Measurements from ENCODE around the gene PTGES3.
"Not testable (repeated sequence)": the region's sequence is repeated elsewhere in the genome, so short reads cannot be mapped to it uniquely, and the experiment has no call there.

PTGES3 gene

GRCh38 chr12:56657416-56658379 is 30.4 kb downstream of the PTGES3 start:
- no peak for DNase-seq (ENCODE audit: low read depth)

DNA sequence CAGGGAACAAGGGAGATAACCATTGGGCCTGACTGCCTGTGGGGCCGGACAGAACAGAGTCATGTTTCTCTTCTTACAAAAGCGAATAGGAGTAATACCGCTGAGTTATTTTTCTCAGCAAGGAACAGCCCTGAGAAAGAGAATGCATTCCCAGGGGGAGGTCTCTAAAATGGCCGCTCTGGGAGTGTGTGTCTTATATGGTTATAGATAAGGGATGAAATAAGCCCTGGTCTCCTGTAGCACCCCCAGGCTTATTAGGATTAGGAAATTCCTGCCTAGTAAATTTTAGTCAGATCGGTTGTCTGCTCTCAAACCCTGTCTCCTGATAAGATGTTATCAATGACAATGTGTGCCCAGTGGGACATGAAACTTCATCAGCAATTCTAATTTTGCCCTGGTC is 34.3 kb downstream of the PTGES3 start:
- DNase-seq (ENCODE audit: low read depth) = not testable (repeated sequence)

GRCh38 chr12:56648023-56648422 is 40.1 kb downstream of the PTGES3 start:
- DNase-seq (ENCODE audit: low read depth) = not testable (repeated sequence)

GRCh38 chr12:56645717-56646446 is 42.2 kb downstream of the PTGES3 start, which contains the start of gene ATP5F1B:
TSS of gene ATP5F1B (minus strand) at chr12:56645984. CDS start at chr12:56645963, 21 bp downstream.
- DNase-seq (ENCODE audit: low read depth) = peak; percentile 87

DNA sequence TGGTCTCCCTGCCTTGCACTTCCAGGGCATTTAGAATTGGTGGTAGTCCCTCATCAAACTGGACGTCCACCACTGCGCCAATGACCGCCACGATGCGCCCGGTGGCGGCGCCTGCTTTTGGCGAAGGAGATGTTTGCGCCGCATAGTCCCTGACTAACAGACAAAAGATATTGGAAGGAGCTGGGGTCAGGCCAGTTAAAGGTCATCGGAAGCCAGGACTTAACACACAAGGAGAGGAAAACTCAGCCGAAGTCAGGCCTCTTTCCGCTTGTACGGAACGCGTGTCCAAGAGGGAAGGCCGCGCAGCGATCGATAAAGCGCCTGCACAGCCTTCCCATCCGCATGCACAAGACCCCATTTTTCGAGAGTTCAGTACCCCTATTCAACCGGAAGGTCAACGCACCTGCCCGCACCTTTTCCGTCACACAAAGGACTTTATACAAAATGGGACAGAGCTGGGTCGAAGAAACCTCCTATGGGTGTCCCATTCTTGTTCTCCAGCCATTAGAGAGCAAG is 42.8 kb downstream of the PTGES3 start:
- DNase-seq (ENCODE audit: low read depth) = no peak

DNA sequence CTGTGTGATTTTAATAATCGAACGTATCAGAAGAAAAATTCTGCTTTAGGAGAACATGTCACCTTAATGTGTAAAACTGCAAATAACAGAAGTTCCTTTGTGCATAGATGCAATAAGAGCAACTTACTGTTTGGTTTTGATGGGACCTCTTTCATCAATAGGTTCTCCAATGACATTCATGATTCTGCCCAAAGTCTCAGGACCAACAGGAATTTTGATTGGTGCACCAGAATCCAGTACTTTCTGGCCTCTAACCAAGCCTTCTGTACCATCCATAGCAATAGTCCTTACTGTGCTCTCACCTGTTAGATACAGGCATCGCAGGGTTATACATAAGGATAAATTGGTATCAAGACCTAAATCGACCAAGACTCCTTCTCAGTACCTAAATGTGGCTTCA is 43.4 kb downstream of the PTGES3 start:
- DNase-seq (ENCODE audit: low read depth) = no peak

GRCh38 chr12:56641219-56641618 is 46.9 kb downstream of the PTGES3 start:
- no peak for DNase-seq (ENCODE audit: low read depth)

DNA sequence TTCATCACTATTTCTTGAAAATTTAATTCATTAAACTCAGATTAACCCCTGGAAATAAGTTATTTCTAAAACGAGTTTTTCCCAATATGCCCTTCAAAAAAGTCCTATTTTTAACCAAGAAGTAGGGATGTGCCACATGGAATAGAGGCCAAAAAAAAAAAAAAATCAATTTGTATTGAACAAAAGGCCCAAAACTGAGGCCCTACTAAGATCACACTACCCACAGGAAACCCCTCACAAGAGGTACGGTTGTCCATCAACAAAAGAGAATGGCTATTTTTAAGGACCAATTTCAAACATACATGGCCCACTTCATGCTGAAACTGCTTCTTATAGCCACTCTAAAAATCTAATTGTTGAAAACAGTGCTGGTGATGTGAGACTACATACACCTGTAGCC is 50.5 kb downstream of the PTGES3 start:
- no peak for DNase-seq (ENCODE audit: low read depth)

- peak; percentile 87 for DNase-seq (ENCODE audit: low read depth)
Observed at GRCh38 chr12:56636675-56637540, 51.2 kb downstream of the PTGES3 start.

DNA sequence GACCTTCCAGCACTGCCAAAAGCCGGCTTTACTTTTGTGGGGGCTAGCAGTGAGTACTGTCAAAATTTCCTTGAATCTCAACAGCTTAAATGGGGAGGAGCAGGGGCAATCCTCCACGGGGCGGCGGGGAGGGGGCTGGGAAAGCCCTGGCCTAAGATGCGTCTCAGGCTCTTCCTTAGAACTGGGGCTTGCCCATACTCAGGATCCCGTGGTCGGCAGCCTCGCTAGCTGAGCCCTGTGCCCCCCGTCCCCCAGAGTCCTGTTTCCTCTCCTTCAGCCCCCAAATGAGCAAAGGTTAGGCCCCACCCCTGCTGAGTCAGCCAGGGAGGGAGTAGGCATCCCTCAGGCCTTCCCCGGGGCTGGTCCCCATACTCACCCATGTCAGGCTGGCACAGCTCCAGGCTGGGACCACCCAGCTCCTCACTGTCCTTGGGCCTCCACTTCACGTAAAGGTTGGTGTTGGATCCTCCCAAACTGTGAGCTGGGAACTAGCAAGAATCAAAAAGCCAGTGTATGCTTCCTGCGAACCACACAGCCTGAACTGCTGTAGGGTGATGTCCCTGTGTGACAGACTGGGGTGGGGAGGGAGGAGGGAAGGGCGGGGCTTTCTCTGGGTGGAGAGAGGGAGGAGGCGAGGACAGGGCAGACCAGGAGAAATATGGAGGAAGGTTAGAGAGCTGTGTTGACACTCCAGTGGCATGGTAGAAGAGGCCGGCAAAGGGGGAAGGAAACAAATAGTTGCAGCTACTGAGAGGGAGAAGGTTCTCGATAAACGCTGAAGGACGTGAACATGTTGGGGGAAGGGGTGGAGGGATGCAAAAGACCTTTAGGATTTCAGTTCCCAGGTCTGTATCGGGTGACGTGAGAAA is 52.0 kb downstream of the PTGES3 start:
- DNase-seq (ENCODE audit: low read depth) = peak; percentile 86

DNA sequence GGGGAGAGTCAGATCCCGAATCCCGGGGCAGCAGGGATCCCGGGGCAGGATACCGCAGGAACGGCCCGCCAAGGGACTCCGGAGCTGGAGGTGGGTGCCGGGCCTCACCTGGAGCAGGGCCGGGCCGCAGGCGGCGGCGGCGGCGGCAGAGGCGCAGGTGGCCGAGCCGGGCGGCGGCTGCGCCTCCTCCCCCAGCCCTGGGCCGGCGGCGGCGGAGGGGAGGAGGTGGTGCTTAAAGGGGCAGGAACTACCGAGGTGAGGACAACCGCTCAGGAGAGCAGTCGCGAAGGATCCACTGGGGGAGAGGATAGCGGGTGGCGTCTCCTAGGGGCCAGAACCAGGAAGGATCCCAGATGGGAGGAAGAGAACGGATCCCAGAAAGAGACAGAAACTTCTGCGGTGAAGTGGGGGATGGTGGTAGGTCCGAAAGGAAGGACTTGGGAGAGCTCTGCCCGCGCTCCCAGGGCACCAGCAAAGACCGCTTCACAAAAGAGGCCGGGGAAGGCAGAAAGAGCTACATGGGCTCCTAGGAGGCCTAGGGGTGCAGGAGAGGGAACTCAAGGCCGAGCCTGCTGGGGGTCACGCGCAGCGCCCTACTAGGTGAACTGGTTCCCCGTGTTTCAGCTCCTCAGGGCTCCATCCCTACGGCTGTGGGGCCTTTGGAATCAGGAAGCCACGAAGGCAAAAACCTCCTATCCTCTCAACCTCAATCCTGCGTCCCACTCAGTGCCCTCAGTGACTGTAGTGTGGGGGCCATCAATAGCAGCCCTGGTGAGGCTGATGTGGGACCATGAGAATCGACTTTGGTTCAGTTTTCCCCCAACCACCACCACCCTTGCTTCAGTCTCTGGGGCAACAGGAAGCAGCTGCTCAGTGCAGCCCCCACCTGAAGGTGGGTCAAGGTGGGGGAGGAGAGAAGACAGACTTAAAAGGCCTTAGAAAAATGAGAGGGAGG is 53.0 kb downstream of the PTGES3 start:
- DNase-seq (ENCODE audit: low read depth) = peak; percentile 52

DNA sequence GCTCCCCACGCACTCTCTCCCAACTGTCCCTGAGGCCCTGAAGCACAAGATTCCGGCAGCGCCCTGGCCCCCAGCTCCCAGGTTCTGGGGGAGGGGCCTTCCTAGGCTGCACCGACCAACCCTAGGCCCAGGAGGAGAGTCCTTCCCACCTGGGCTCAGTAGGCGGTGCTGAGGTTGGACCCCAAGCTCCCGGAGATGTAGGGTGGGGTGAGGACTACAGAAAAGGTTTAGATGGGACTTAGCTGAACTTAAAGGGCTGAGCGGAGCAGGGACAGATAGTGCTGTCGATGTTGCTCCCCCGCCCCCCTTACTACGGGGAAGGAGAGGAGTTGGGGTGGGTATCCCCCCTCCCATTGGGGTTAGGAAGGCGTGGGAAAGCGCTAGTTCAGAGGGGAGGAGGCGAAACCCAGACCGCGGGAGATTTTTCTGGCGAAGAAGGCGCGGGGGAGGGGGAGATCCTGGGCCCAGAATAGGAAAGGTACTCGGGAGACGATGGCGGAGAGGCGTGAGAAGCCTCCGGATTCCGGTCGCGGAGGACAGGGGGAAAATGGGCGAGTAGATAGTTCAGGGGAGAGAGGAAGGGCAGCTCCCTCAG is 53.7 kb downstream of the PTGES3 start:
- no peak for DNase-seq (ENCODE audit: low read depth)

DNA sequence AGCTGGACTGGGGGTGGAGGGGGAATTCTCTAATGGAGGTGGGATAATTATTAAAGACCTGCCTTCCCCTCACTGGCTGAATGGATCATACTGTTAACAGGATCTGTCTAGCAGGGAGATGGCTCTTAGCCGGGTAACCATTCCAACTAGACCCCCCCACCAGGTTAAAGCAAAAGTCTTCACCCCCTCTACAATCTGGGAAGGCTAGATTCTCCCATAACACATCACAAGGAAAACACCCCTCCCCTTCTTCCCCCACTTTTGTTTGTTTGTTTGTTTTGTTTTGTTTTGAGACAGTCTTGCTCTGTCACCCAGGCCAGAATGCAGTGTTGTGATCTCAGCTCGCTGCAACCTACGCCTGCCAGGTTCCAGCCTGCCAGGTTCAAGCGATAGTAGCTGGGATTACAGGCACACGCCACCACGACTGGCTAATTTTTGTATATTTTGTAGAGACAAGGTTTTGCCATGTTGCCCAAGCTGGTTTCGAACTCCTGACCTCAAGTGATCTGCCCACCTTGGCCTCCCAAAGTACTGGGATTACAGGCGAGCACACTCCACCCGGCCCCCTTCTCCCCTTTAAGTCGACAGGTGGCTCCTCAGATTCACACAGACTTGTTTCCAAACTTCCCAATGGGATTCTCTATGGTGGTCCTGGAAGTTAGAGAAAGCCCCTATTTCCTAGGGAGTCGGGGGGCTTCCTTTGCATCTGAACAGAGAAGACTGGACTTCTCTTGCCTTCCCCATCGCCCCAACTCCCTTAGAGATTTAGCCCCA is 54.4 kb downstream of the PTGES3 start:
- DNase-seq (ENCODE audit: low read depth) = no peak

DNA sequence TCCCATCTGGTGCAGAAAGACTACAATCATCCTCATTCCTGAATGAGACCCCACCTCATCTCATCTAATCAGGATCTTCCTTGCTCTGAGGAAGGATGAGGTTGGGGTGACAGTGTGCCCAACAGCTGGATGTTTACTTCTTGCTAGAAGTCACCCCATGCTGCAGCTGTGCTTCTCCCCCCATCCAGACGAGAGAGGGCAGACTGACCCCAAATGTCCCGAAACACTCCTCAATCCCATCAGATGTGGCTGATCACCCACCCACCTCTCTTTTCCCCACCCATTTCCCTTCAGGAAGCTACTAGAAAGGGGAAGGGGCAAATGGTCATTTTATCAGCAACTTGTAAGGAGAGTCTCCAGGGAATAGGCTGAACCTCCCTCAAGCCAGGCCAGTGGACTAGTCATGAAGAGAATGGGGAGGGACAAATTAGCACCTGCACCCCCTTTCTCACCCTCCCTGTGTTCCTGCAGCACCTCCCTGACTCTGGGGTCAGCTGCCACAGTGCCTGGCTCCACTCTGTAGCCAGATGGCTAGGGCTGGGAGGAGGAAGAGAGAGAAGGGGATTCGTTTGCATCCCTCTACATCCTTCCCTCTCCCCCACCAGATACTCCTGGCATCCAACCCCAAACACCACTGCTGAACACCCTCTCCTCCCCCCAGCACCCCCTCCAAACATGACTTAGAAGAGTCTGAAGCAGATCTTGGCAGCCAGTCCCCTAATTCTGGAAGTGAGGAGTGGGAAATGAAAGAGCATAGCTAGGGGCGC is 55.2 kb downstream of the PTGES3 start:
- DNase-seq (ENCODE audit: low read depth) = no peak

DNA sequence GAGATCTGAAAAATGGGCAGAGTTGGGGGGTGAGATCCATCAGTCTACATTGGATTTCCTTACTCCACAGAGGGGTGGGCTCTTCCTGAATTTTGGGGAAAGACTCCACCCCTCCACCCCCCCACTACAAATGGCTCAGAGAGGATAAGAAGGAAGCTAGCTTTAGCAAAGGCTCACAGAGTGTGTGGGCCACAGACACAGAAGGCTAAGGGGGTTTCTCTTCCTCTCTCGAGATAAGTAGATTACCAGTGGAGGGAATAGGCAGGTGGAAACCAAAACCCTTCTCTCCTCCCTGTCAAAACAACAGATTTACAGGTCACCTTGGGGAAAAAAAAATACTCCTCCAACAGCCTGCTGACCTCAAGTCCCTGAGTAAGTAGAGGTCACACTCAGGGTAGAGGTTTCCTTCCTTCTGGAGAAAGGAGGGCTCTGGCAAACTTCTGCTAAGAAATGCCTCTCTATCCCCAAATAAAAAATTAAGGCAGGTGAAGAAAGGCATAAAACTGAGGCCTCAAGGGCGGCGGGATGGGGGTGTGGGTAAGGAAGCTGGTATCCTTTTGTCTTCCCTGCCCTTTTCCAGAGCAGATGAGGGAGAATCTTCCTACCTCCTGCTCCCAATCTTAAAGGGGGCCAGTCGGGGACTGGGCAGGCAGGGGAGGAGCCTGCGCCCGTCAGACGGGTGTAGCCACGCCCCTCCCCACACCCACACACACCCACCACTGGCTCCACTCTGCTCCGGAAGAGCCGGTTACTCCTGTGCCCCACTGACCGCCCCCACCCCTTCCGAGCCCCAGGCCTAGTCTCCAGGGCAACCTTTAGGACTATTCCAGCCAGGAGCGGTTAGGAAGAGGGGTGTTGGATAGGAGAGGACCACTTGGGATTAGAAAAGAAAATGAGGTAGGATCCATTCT is 56.0 kb downstream of the PTGES3 start:
- DNase-seq (ENCODE audit: low read depth) = peak; percentile 36

DNA sequence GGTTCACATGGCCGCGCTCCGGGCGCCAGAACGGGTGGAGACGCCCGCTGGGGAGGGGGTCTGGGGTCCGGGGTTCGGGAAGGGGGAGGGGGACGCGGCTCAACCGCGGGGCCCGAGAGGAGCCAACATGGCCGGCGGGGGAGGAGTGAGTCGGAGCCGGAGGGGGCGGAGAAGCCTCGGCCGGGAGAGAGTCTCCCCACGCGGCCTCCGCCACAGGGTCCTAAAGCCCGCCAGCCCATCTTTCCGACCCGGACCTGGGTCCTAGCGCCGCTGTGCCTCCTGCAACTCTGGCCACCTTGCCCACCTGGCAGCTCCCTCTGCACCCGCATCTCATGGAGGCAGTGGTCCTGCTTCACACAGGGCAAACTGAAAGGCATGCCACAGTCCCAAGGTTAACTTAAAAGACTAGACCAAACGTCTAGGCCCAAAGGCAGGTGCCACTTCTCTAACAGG is 57.9 kb downstream of the PTGES3 start, which contains the start of gene BAZ2A:
Gene BAZ2A, minus strand, starts transcription at position 147 of the 453 bp plus-strand sequence. CDS start 12,796 bp downstream, outside the sequence.
- peak; percentile 79 for DNase-seq (ENCODE audit: low read depth)

Data from activated T-cell treated with anti-CD3 and anti-CD28 coated beads for 24 hours (primary cell).